Neural cell (in vitro differentiated cells): ENCODE measurements around the gene MYB.

Source experiments
- CTCF ChIP-seq: fragments of 450-650 bp; IDR thresholded peaks from 2 replicates; pipeline ENCODE4 v1.5.1; 2014; ENCODE audit warnings: antibody characterized with exemption, mild to moderate bottlenecking, moderate library complexity; ENCODE audit not compliant: poor library complexity, severe bottlenecking
- EP300 ChIP-seq: fragments of 450-650 bp; conservative IDR thresholded peaks from 2 replicates; pipeline ENCODE4 v1.6.1; 2014; ENCODE audit warnings: antibody characterized with exemption, mild to moderate bottlenecking, moderate library complexity; ENCODE audit not compliant: poor library complexity, severe bottlenecking
- EZH2 ChIP-seq: fragments of 200-600, 300-800 bp; shearing (Covaris generic), sonication (generic); IDR thresholded peaks from 2 replicates; pipeline ENCODE4 v1.6.1; 2014; ENCODE audit warnings: antibody characterized with exemption, low read length, borderline replicate concordance, mild to moderate bottlenecking; ENCODE audit not compliant: insufficient read depth, poor library complexity, severe bottlenecking
- MXI1 ChIP-seq: fragments of 450-650 bp; conservative IDR thresholded peaks from 2 replicates; pipeline ENCODE4 v1.6.1; 2014; ENCODE audit warnings: antibody characterized with exemption, mild to moderate bottlenecking; ENCODE audit not compliant: poor library complexity, severe bottlenecking
- POLR2AphosphoS5 ChIP-seq: IDR thresholded peaks from 2 replicates; pipeline ENCODE4 v1.6.1; 2012
- RAD21 ChIP-seq: fragments of 450-650 bp; conservative IDR thresholded peaks from 2 replicates; pipeline ENCODE4 v1.6.1; 2014; ENCODE audit warnings: antibody characterized with exemption, mild to moderate bottlenecking, moderate library complexity
- REST ChIP-seq: IDR thresholded peaks from 2 replicates; pipeline ENCODE4 v1.6.1; 2012; ENCODE audit warnings: borderline replicate concordance
- TAF1 ChIP-seq: IDR thresholded peaks from 2 replicates; pipeline ENCODE4 v1.6.1; 2012; ENCODE audit warnings: low read depth

GRCh38 chr6:135180542-135181332 lies at the start of gene MYB:
- TF ChIP-seq CTCF: no peak
- TF ChIP-seq MXI1: peak; percentile 40
- TF ChIP-seq EZH2: no peak
- TF ChIP-seq REST: no peak
- no peak for TF ChIP-seq TAF1
- no peak for TF ChIP-seq RAD21
- no peak for TF ChIP-seq POLR2AphosphoS5
- TF ChIP-seq EP300: no peak
